SK-N-SH (cell line): ENCODE data around the gene CTCFL. TPM values are rescaled to one million over a fixed set of nuclear protein-coding genes. Genes with fewer than 3 reads are reported as not detected.

Experiments used
- CTCF ChIA-PET: fragments of 300-600, 350-600 bp; formaldehyde crosslinking; extraction: SDS; loops from one replicate; lab custom pipeline; 2021; lab: Yijun Ruan, JAX
- POLR2A ChIA-PET: fragments of 350-600 bp; sonication (Branson Sonifier 250); formaldehyde crosslinking; extraction: SDS; loops from one replicate; lab custom pipeline; 2020; ENCODE audit warnings: antibody characterized with exemption, inconsistent platforms; lab: Yijun Ruan, JAX
- DNase-seq: peaks from one replicate; pipeline ENCODE4 v3.0.0; 2012
- H2AFZ ChIP-seq: fragments of 200-600 bp; sonication (generic); 2 replicates; pipeline ENCODE4 v1.8.1; 2016; ENCODE audit warnings: antibody characterized with exemption, mild to moderate bottlenecking, low read depth
- H3F3A ChIP-seq: fragments of 200-600 bp; sonication (generic); replicated peaks from 2 replicates; pipeline ENCODE3; 2016; ENCODE audit warnings: antibody characterized with exemption, mild to moderate bottlenecking; ENCODE audit not compliant: insufficient read depth
- H3K27ac ChIP-seq, 2 experiments: fragments of 200-500 bp in 1 of 2; fragments of 200-600 bp in 1 of 2; sonication (Bioruptor generic) in 1 of 2; sonication (generic), shearing (Covaris generic) in 1 of 2; 2 replicates each; pipeline versions ENCODE4 v1.5.1 to v1.6.1; 2014 to 2016; ENCODE audit warnings: low read depth in 2 of 2, inconsistent platforms in 1 of 2, low read length in 1 of 2, mild to moderate bottlenecking in 1 of 2, mixed read lengths in 1 of 2
- H3K27me3 ChIP-seq: fragments of 200-600 bp; sonication (generic), shearing (Covaris generic); 2 replicates; pipeline ENCODE4 v1.6.1; 2016; ENCODE audit warnings: mixed run types; ENCODE audit not compliant: insufficient read depth
- H3K36me3 ChIP-seq, 2 experiments: fragments of 200-500 bp in 1 of 2; fragments of 200-600 bp in 1 of 2; sonication (Bioruptor generic) in 1 of 2; sonication (generic) in 1 of 2; replicated peaks in 1 of 2; 2 replicates each; pipeline versions ENCODE3 to v1.5.1; 2014 to 2016; ENCODE audit warnings: low read length in 1 of 2, mild to moderate bottlenecking in 1 of 2; ENCODE audit not compliant: insufficient read depth in 2 of 2, control insufficient read depth in 1 of 2
- H3K4me1 ChIP-seq, 2 experiments: fragments of 200-500 bp in 1 of 2; fragments of 200-600 bp in 1 of 2; sonication (Bioruptor generic) in 1 of 2; sonication (generic), shearing (Covaris generic) in 1 of 2; 2 replicates each; pipeline versions ENCODE4 v1.5.1 to v1.6.1; 2014 to 2016; ENCODE audit warnings: low read depth in 1 of 2, low read length in 1 of 2, mixed run types in 1 of 2; ENCODE audit not compliant: insufficient read depth in 2 of 2, control insufficient read depth in 1 of 2
- H3K4me2 ChIP-seq: fragments of 200-600 bp; sonication (generic), shearing (Covaris generic); 2 replicates; pipeline ENCODE4 v1.6.1; 2017; ENCODE audit warnings: mixed run types
- H3K4me3 ChIP-seq, 2 experiments: fragments of 200-500 bp in 1 of 2; fragments of 200-600 bp in 1 of 2; sonication (Bioruptor generic) in 1 of 2; sonication (generic), shearing (Covaris generic) in 1 of 2; 2 replicates each; pipeline versions ENCODE4 v1.5.1 to v1.8.1; 2014 to 2016; ENCODE audit warnings: low read depth in 2 of 2, inconsistent platforms in 1 of 2, low read length in 1 of 2, mild to moderate bottlenecking in 1 of 2, mixed read lengths in 1 of 2, moderate library complexity in 1 of 2
- H3K79me2 ChIP-seq: fragments of 200-600 bp; sonication (generic); 2 replicates; pipeline ENCODE4 v1.8.1; 2017; ENCODE audit warnings: mild to moderate bottlenecking; ENCODE audit not compliant: insufficient read depth
- H3K9ac ChIP-seq: fragments of 200-600 bp; sonication (generic); 2 replicates; pipeline ENCODE4 v1.6.1; 2017; ENCODE audit warnings: mixed run types
- H3K9me2 ChIP-seq: fragments of 200-600 bp; sonication (generic); 2 replicates; pipeline ENCODE4 v1.6.1; 2017; ENCODE audit warnings: mixed run types
- H3K9me3 ChIP-seq: fragments of 200-600 bp; sonication (generic); 2 replicates; pipeline ENCODE4 v1.6.1; 2017; ENCODE audit warnings: mixed run types, mild to moderate bottlenecking, moderate library complexity
- H4K20me1 ChIP-seq: fragments of 200-600 bp; sonication (generic); 2 replicates; pipeline ENCODE4 v1.6.1; 2017; ENCODE audit warnings: mild to moderate bottlenecking, mixed run types; ENCODE audit not compliant: insufficient read depth
- EP300 ChIP-seq, 2 experiments: IDR thresholded peaks; 2 replicates each; pipeline versions ENCODE4 v1.4.0 to v1.6.1; 2012; ENCODE audit warnings: borderline replicate concordance in 1 of 2, low read depth in 1 of 2, low read length in 1 of 2
- FOXM1 ChIP-seq: IDR thresholded peaks from 2 replicates; pipeline ENCODE4 v1.4.0; 2012; ENCODE audit warnings: low read depth, mild to moderate bottlenecking
- JUND ChIP-seq: IDR thresholded peaks from 2 replicates; pipeline ENCODE4 v1.4.0; 2012
- MXI1 ChIP-seq: IDR thresholded peaks from 2 replicates; pipeline ENCODE4 v1.6.1; 2012; ENCODE audit warnings: mild to moderate bottlenecking, low read depth, low read length, improper control_type of control experiment
- SMC3 ChIP-seq: IDR thresholded peaks from 2 replicates; pipeline ENCODE4 v1.6.1; 2012; ENCODE audit warnings: low read depth, low read length, improper control_type of control experiment
- WGBS: methylation state at CpG from one replicate; pipeline ENCODE4 v1.1.6; 2017; ENCODE audit warnings: low lambda C conversion rate; 5-methylcytosine and 5-hydroxymethylcytosine counted together
- polyA plus RNA-seq, 3 experiments: library from polyadenylated mRNA; depleted of rRNA; stranded (reverse); fragments of >200 nt; gene quantifications; 2 replicates each; pipeline ENCODE4 v1.2.3, GENCODE V29; 2012
- TF ChIP-seq, protein P1 (sequence below): IDR thresholded peaks from 2 replicates; pipeline ENCODE4 v1.4.0; 2012; ENCODE audit warnings: low read depth, borderline replicate concordance
- TF ChIP-seq, protein P2 (sequence below): IDR thresholded peaks from 2 replicates; pipeline ENCODE4 v1.6.1; 2012; ENCODE audit warnings: mild to moderate bottlenecking, low read depth, low read length, moderate library complexity

Gene CTCFL
- polyA plus RNA-seq, 1 of the 3 experiments (the other 2 are of a cell fraction) = not detected

GRCh38 chr20:57500235-57500634, 24.7 kb downstream of the CTCFL start:
- Histone ChIP-seq H3K9ac (no peak overlapping the region), H3F3A (no peaks in the 10 kb centered on the region), H3K4me3 (no peak overlapping the region), H3K9me3 (no peaks in the 10 kb centered on the region), H3K27me3 (no peaks in the 10 kb centered on the region), H3K27ac (no peak overlapping the region), H3K4me1 (peaks cover 0 to 2% of the 10 kb centered on the region in 2 experiments; a peak in 1 of 4 replicates)
- ChIA-PET CTCF (interaction anchor here (0.6 to 3.2 kb wide), 4 partner anchors 10 to 709 kb away, joined by 3 to 57 read pairs (median 28); no protein-coding TSS in a partner anchor), POLR2A (no interaction called here)
- TF ChIP-seq FOXM1 = no peak
- no peak for TF ChIP-seq MXI1
- no peak for TF ChIP-seq EP300 (IDR thresholded peaks at IDR 0.05; ENCODE audit: borderline replicate concordance in 1 of 2, low read depth in 1 of 2, low read length in 1 of 2)
- TF ChIP-seq, protein P1, sequence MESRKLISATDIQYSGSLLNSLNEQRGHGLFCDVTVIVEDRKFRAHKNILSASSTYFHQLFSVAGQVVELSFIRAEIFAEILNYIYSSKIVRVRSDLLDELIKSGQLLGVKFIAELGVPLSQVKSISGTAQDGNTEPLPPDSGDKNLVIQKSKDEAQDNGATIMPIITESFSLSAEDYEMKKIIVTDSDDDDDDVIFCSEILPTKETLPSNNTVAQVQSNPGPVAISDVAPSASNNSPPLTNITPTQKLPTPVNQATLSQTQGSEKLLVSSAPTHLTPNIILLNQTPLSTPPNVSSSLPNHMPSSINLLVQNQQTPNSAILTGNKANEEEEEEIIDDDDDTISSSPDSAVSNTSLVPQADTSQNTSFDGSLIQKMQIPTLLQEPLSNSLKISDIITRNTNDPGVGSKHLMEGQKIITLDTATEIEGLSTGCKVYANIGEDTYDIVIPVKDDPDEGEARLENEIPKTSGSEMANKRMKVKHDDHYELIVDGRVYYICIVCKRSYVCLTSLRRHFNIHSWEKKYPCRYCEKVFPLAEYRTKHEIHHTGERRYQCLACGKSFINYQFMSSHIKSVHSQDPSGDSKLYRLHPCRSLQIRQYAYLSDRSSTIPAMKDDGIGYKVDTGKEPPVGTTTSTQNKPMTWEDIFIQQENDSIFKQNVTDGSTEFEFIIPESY = no peak
- TF ChIP-seq, all 33 proteins: peak for 0
- Histone ChIP-seq H4K20me1 (no peaks in the 10 kb centered on the region), H3K36me3 (no peaks in the 10 kb centered on the region), H2AFZ (no peak overlapping the region), H3K9me2 (no peaks in the 10 kb centered on the region), H3K79me2 (no peaks in the 10 kb centered on the region), H3K4me2 (no peak overlapping the region)
- 82% methylated on average over 7 of the region's 7 CpGs for WGBS
- no peak for DNase-seq

DNA sequence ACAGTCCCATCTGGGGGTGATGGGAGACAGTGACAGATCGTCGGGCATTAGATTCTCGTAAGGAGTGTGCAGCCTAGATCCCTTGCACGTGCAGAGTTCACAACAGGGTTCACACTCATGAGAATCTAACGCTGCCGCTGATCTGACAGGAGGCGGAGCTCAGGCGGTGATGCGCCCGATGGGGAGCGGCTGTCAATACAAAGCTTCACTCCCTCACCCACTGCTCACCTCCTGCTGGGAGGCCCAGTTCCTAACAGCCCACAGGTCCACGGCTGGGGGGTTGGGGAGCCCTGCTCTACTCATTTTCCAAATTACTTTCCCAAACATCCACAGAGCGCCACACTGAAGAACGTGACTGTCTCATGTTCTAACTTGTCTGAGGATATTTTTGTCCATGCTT, 25.3 kb downstream of the CTCFL start:
- no peak overlapping the region for H3K27ac ChIP-seq
- no peaks in the 10 kb centered on the region for H3K9me2 ChIP-seq
- no peak overlapping the region for H2AFZ ChIP-seq
- no peaks in the 10 kb centered on the region for H3K36me3 ChIP-seq
- no peaks in the 10 kb centered on the region for H3K9me3 ChIP-seq
- H3K9ac ChIP-seq = no peak overlapping the region
- no peak for DNase-seq
- H3K4me1 ChIP-seq = peaks cover 2% of the 10 kb centered on the region in 2 experiments; a peak in 2 of 4 replicates
- ChIA-PET CTCF (interaction anchor here (1.3 to 3.2 kb wide), 16 partner anchors 10 to 717 kb away, joined by 3 to 57 read pairs (median 7); no protein-coding TSS in a partner anchor), POLR2A (no interaction called here)
- H3K79me2 ChIP-seq = no peaks in the 10 kb centered on the region
- no peaks in the 10 kb centered on the region for H3F3A ChIP-seq
- no peak overlapping the region for H3K4me2 ChIP-seq
- H3K27me3 ChIP-seq = no peaks in the 10 kb centered on the region
- H3K4me3 ChIP-seq = no peak overlapping the region
- no peaks in the 10 kb centered on the region for H4K20me1 ChIP-seq
- WGBS = 86% methylated on average over 14 of the region's 14 CpGs
- TF ChIP-seq, protein P2, sequence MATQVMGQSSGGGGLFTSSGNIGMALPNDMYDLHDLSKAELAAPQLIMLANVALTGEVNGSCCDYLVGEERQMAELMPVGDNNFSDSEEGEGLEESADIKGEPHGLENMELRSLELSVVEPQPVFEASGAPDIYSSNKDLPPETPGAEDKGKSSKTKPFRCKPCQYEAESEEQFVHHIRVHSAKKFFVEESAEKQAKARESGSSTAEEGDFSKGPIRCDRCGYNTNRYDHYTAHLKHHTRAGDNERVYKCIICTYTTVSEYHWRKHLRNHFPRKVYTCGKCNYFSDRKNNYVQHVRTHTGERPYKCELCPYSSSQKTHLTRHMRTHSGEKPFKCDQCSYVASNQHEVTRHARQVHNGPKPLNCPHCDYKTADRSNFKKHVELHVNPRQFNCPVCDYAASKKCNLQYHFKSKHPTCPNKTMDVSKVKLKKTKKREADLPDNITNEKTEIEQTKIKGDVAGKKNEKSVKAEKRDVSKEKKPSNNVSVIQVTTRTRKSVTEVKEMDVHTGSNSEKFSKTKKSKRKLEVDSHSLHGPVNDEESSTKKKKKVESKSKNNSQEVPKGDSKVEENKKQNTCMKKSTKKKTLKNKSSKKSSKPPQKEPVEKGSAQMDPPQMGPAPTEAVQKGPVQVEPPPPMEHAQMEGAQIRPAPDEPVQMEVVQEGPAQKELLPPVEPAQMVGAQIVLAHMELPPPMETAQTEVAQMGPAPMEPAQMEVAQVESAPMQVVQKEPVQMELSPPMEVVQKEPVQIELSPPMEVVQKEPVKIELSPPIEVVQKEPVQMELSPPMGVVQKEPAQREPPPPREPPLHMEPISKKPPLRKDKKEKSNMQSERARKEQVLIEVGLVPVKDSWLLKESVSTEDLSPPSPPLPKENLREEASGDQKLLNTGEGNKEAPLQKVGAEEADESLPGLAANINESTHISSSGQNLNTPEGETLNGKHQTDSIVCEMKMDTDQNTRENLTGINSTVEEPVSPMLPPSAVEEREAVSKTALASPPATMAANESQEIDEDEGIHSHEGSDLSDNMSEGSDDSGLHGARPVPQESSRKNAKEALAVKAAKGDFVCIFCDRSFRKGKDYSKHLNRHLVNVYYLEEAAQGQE = no peak
- no peak for TF ChIP-seq SMC3
- TF ChIP-seq JUND = no peak
